SJCRH30 (cell line): ENCODE measurements around the gene PPP1R13B. TPM values are rescaled to one million over a fixed set of nuclear protein-coding genes. Genes with fewer than 3 reads are reported as not detected.

ENCODE experiments used
- DNase-seq, 2 experiments: peaks; one replicate each; pipeline ENCODE4 v3.0.0-alpha.2; 2015 to 2020
- H3K27ac ChIP-seq: fragments of 250-450 bp; sonication (Bioruptor Pico); 2 replicates; pipeline ENCODE4 v1.5.1; 2020; ENCODE audit warnings: mild to moderate bottlenecking, moderate library complexity
- H3K27me3 ChIP-seq: fragments of 250-450 bp; sonication (Bioruptor Pico); 2 replicates; pipeline ENCODE4 v1.5.1; 2020; ENCODE audit warnings: mild to moderate bottlenecking, moderate library complexity
- H3K36me3 ChIP-seq: fragments of 250-450 bp; sonication (Bioruptor Pico); 2 replicates; pipeline ENCODE4 v1.5.1; 2020; ENCODE audit warnings: mild to moderate bottlenecking, moderate library complexity
- H3K4me1 ChIP-seq: fragments of 250-450 bp; sonication (Bioruptor Pico); 2 replicates; pipeline ENCODE4 v1.5.1; 2020; ENCODE audit warnings: mild to moderate bottlenecking, moderate library complexity
- H3K4me3 ChIP-seq: fragments of 250-450 bp; sonication (Bioruptor Pico); 2 replicates; pipeline ENCODE4 v1.5.1; 2020; ENCODE audit warnings: mild to moderate bottlenecking, moderate library complexity
- H3K9me3 ChIP-seq: fragments of 250-450 bp; sonication (Bioruptor Pico); replicated peaks from 2 replicates; pipeline ENCODE4 v1.5.1; 2020; ENCODE audit warnings: mild to moderate bottlenecking, moderate library complexity
- total RNA-seq: library from RNA; depleted of rRNA; stranded (reverse); fragments of >200 nt; shearing (Covaris generic); gene quantifications from 2 replicates; pipeline ENCODE4 v1.2.3, GENCODE V29; 2014

Gene PPP1R13B
- total RNA-seq, 1 experiment from 2014 or later = 10.5 TPM

GRCh38 chr14:103770902-103771301 lies 76.5 kb downstream of the PPP1R13B start:
- H3K4me3 ChIP-seq = no peak overlapping the region
- H3K4me1 ChIP-seq = no peaks in the 10 kb centered on the region
- H3K27ac ChIP-seq = no peak overlapping the region
- H3K9me3 ChIP-seq = peaks cover 6% of the 10 kb centered on the region; the same call in 1 of the 2 replicates
- peaks cover 7% of the 10 kb centered on the region for H3K36me3 ChIP-seq
- H3K27me3 ChIP-seq = no peaks in the 10 kb centered on the region
- DNase-seq = peak in 1 of 2 experiments; percentile 26

GRCh38 chr14:103770500-103770899 lies 76.9 kb downstream of the PPP1R13B start:
- peaks cover 7% of the 10 kb centered on the region for H3K36me3 ChIP-seq
- no peaks in the 10 kb centered on the region for H3K27me3 ChIP-seq
- no peak overlapping the region for H3K4me3 ChIP-seq
- no peak for DNase-seq
- no peak overlapping the region for H3K27ac ChIP-seq
- H3K9me3 ChIP-seq = peaks cover 7% of the 10 kb centered on the region; the same call in 1 of the 2 replicates
- no peaks in the 10 kb centered on the region for H3K4me1 ChIP-seq

GRCh38 chr14:103767336-103767894 lies 80.0 kb downstream of the PPP1R13B start:
- Histone ChIP-seq H3K4me3 (no peak overlapping the region), H3K4me1 (no peaks in the 10 kb centered on the region), H3K36me3 (peaks cover 4% of the 10 kb centered on the region), H3K9me3 (peaks cover 11% of the 10 kb centered on the region; the same call in 1 of the 2 replicates), H3K27ac (no peak overlapping the region), H3K27me3 (no peaks in the 10 kb centered on the region)
- DNase-seq = no peak

- no peak overlapping the region for H3K4me3 ChIP-seq
- no peaks in the 10 kb centered on the region for H3K4me1 ChIP-seq
- DNase-seq = no peak
- peaks cover 5% of the 10 kb centered on the region; the same call in 1 of the 2 replicates for H3K9me3 ChIP-seq
- H3K36me3 ChIP-seq = no peaks in the 10 kb centered on the region
- H3K27me3 ChIP-seq = no peaks in the 10 kb centered on the region
- H3K27ac ChIP-seq = no peak overlapping the region
Observed at GRCh38 chr14:103765526-103765925, 81.8 kb downstream of the PPP1R13B start.

- no peak for DNase-seq
- peaks cover 5% of the 10 kb centered on the region; the same call in 1 of the 2 replicates for H3K9me3 ChIP-seq
- H3K27ac ChIP-seq = no peak overlapping the region
- no peaks in the 10 kb centered on the region for H3K27me3 ChIP-seq
- H3K4me1 ChIP-seq = no peaks in the 10 kb centered on the region
- H3K4me3 ChIP-seq = no peak overlapping the region
- no peaks in the 10 kb centered on the region for H3K36me3 ChIP-seq
Observed at GRCh38 chr14:103763730-103764488, 83.5 kb downstream of the PPP1R13B start.

GRCh38 chr14:103762541-103762940 lies 84.8 kb downstream of the PPP1R13B start:
- Histone ChIP-seq H3K4me1 (no peaks in the 10 kb centered on the region), H3K27me3 (no peaks in the 10 kb centered on the region), H3K27ac (no peak overlapping the region), H3K36me3 (no peaks in the 10 kb centered on the region), H3K9me3 (peaks cover 5% of the 10 kb centered on the region; the same call in 1 of the 2 replicates), H3K4me3 (no peak overlapping the region)
- no peak for DNase-seq

- H3K4me3 ChIP-seq = no peak overlapping the region
- no peaks in the 10 kb centered on the region for H3K36me3 ChIP-seq
- H3K9me3 ChIP-seq = peaks cover 5% of the 10 kb centered on the region; the same call in 1 of the 2 replicates
- H3K4me1 ChIP-seq = no peaks in the 10 kb centered on the region
- H3K27me3 ChIP-seq = no peaks in the 10 kb centered on the region
- DNase-seq = no peak
- H3K27ac ChIP-seq = no peak overlapping the region
Observed at GRCh38 chr14:103762036-103762435, 85.3 kb downstream of the PPP1R13B start.

GRCh38 chr14:103758059-103758776 lies 89.2 kb downstream of the PPP1R13B start:
- H3K9me3 ChIP-seq = no peaks in the 10 kb centered on the region
- no peak overlapping the region for H3K27ac ChIP-seq
- no peaks in the 10 kb centered on the region for H3K4me1 ChIP-seq
- no peak for DNase-seq
- H3K4me3 ChIP-seq = no peak overlapping the region
- H3K36me3 ChIP-seq = no peaks in the 10 kb centered on the region
- H3K27me3 ChIP-seq = no peaks in the 10 kb centered on the region

- no peak for DNase-seq
- H3K4me1 ChIP-seq = no peaks in the 10 kb centered on the region
- no peaks in the 10 kb centered on the region for H3K9me3 ChIP-seq
- no peaks in the 10 kb centered on the region for H3K27me3 ChIP-seq
- no peak overlapping the region for H3K27ac ChIP-seq
- H3K36me3 ChIP-seq = peaks cover 3% of the 10 kb centered on the region; the same call in 1 of the 2 replicates
- no peak overlapping the region for H3K4me3 ChIP-seq
Observed at GRCh38 chr14:103755060-103755459, 92.3 kb downstream of the PPP1R13B start.

GRCh38 chr14:103753774-103754173 lies 93.6 kb downstream of the PPP1R13B start:
- Histone ChIP-seq H3K4me3 (no peak overlapping the region), H3K27me3 (no peaks in the 10 kb centered on the region), H3K9me3 (no peaks in the 10 kb centered on the region), H3K36me3 (peaks cover 3% of the 10 kb centered on the region; the same call in 1 of the 2 replicates), H3K27ac (no peak overlapping the region), H3K4me1 (no peaks in the 10 kb centered on the region)
- no peak for DNase-seq

- Histone ChIP-seq H3K36me3 (peaks cover 3% of the 10 kb centered on the region; the same call in 1 of the 2 replicates), H3K4me1 (no peaks in the 10 kb centered on the region), H3K27ac (no peak overlapping the region), H3K9me3 (no peaks in the 10 kb centered on the region), H3K27me3 (no peaks in the 10 kb centered on the region), H3K4me3 (no peak overlapping the region)
- no peak for DNase-seq
Observed at GRCh38 chr14:103749860-103750259, 97.5 kb downstream of the PPP1R13B start.

GRCh38 chr14:103749452-103749851 lies 97.9 kb downstream of the PPP1R13B start:
- H3K4me1 ChIP-seq = no peaks in the 10 kb centered on the region
- no peak overlapping the region for H3K4me3 ChIP-seq
- no peaks in the 10 kb centered on the region for H3K27me3 ChIP-seq
- no peak for DNase-seq
- peaks cover 3% of the 10 kb centered on the region; the same call in 1 of the 2 replicates for H3K36me3 ChIP-seq
- H3K9me3 ChIP-seq = no peaks in the 10 kb centered on the region
- no peak overlapping the region for H3K27ac ChIP-seq

GRCh38 chr14:103748534-103748857 lies 98.9 kb downstream of the PPP1R13B start:
- H3K36me3 ChIP-seq = peaks cover 3% of the 10 kb centered on the region; the same call in 1 of the 2 replicates
- no peak overlapping the region for H3K4me3 ChIP-seq
- no peaks in the 10 kb centered on the region for H3K4me1 ChIP-seq
- no peak for DNase-seq
- H3K27me3 ChIP-seq = no peaks in the 10 kb centered on the region
- H3K27ac ChIP-seq = no peak overlapping the region
- no peaks in the 10 kb centered on the region for H3K9me3 ChIP-seq

GRCh38 chr14:103746701-103747100 lies 100.7 kb downstream of the PPP1R13B start:
- H3K27me3 ChIP-seq = no peaks in the 10 kb centered on the region
- H3K4me1 ChIP-seq = no peaks in the 10 kb centered on the region
- no peak for DNase-seq
- no peak overlapping the region for H3K27ac ChIP-seq
- H3K4me3 ChIP-seq = no peak overlapping the region
- no peaks in the 10 kb centered on the region for H3K9me3 ChIP-seq
- H3K36me3 ChIP-seq = peaks cover 3% of the 10 kb centered on the region; the same call in 1 of the 2 replicates

- Histone ChIP-seq H3K36me3 (no peaks in the 10 kb centered on the region), H3K27ac (no peak overlapping the region), H3K9me3 (no peaks in the 10 kb centered on the region), H3K4me1 (no peaks in the 10 kb centered on the region), H3K27me3 (no peaks in the 10 kb centered on the region), H3K4me3 (no peak overlapping the region)
- no peak for DNase-seq
Observed at GRCh38 chr14:103745424-103745823, 102.0 kb downstream of the PPP1R13B start.
